KMS-11 (cell line): ENCODE measurements around the gene SHISA5.

Experiments used
- H2AFZ ChIP-seq: fragments of 200-600 bp; sonication (generic); 2 replicates; pipeline ENCODE4 v1.6.1; 2016; ENCODE audit warnings: antibody characterized with exemption, mixed run types, low read depth
- H3K27ac ChIP-seq: fragments of 200-600 bp; sonication (generic); 2 replicates; pipeline ENCODE4 v1.6.1; 2016; ENCODE audit warnings: mild to moderate bottlenecking, mixed run types
- H3K27me3 ChIP-seq: fragments of 200-600 bp; sonication (generic); 2 replicates; pipeline ENCODE4 v1.6.1; 2017; ENCODE audit warnings: mild to moderate bottlenecking, low read depth, mixed run types, moderate library complexity; ENCODE audit not compliant: insufficient read depth
- H3K36me3 ChIP-seq: fragments of 200-600 bp; sonication (generic); 2 replicates; pipeline ENCODE4 v1.6.1; 2017; ENCODE audit warnings: mild to moderate bottlenecking, mixed run types; ENCODE audit not compliant: insufficient read depth
- H3K4me1 ChIP-seq: fragments of 200-600 bp; sonication (generic); 2 replicates; pipeline ENCODE4 v1.6.1; 2016; ENCODE audit warnings: mild to moderate bottlenecking, low read depth, mixed run types; ENCODE audit not compliant: poor library complexity, severe bottlenecking
- H3K4me2 ChIP-seq: fragments of 200-600 bp; sonication (generic); 2 replicates; pipeline ENCODE4 v1.7.0; 2016; ENCODE audit warnings: mild to moderate bottlenecking, mixed run types
- H3K4me3 ChIP-seq: fragments of 200-600 bp; sonication (generic); IDR thresholded peaks from 2 replicates; pipeline ENCODE4 v1.6.1; 2017; ENCODE audit warnings: low read depth, low read length, mixed read lengths; ENCODE audit not compliant: insufficient read depth
- H3K79me2 ChIP-seq: fragments of 200-600 bp; sonication (generic); 2 replicates; pipeline ENCODE4 v1.6.1; 2016; ENCODE audit warnings: low read depth, mixed run types; ENCODE audit not compliant: insufficient read depth
- H3K9ac ChIP-seq: fragments of 200-600 bp; sonication (generic); 2 replicates; pipeline ENCODE4 v1.6.1; 2016; ENCODE audit warnings: mild to moderate bottlenecking, mixed run types
- H4K20me1 ChIP-seq: fragments of 200-600 bp; sonication (generic); 2 replicates; pipeline ENCODE4 v1.6.1; 2016; ENCODE audit warnings: mild to moderate bottlenecking, mixed run types; ENCODE audit not compliant: insufficient read depth
- TF ChIP-seq, protein P1 (sequence below): fragments of 200-600 bp; sonication (generic); conservative IDR thresholded peaks from 2 replicates; pipeline ENCODE4 v1.6.1; 2017; ENCODE audit warnings: low read depth, mild to moderate bottlenecking, antibody characterized with exemption, low read length, moderate library complexity, mixed read lengths

The SHISA5 gene

DNA sequence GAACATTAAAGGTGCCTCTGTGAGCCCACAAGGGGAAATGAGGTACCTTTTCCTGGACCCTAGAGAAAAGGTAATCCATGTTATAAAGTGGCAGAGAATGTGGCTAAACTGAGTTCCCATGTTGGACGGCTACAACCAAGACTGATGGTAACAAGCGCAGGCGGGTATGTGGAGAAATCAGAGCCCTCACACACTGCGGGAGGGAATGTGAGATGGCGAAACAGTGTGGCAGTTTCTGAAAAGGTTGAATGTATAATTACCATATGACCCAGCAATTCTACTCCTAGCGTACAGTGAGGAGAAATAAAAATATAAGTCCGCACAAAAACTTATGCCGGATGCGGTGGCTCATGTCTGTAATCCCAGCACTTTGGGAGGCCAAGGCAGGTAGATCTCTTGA lies 24.1 kb upstream of the SHISA5 start:
- H3K36me3 ChIP-seq, result no peaks in the 10 kb centered on the region
- no peaks in the 10 kb centered on the region for H4K20me1 ChIP-seq
- H3K4me1 ChIP-seq, result no peaks in the 10 kb centered on the region
- no peak overlapping the region for H3K27ac ChIP-seq
- no peaks in the 10 kb centered on the region for H3K27me3 ChIP-seq
- H2AFZ ChIP-seq, result no peak overlapping the region
- no peak overlapping the region for H3K9ac ChIP-seq
- H3K4me2 ChIP-seq, result no peak overlapping the region
- no peaks in the 10 kb centered on the region for H3K79me2 ChIP-seq
- no peak overlapping the region for H3K4me3 ChIP-seq
- TF ChIP-seq, protein P1, sequence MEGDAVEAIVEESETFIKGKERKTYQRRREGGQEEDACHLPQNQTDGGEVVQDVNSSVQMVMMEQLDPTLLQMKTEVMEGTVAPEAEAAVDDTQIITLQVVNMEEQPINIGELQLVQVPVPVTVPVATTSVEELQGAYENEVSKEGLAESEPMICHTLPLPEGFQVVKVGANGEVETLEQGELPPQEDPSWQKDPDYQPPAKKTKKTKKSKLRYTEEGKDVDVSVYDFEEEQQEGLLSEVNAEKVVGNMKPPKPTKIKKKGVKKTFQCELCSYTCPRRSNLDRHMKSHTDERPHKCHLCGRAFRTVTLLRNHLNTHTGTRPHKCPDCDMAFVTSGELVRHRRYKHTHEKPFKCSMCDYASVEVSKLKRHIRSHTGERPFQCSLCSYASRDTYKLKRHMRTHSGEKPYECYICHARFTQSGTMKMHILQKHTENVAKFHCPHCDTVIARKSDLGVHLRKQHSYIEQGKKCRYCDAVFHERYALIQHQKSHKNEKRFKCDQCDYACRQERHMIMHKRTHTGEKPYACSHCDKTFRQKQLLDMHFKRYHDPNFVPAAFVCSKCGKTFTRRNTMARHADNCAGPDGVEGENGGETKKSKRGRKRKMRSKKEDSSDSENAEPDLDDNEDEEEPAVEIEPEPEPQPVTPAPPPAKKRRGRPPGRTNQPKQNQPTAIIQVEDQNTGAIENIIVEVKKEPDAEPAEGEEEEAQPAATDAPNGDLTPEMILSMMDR, result no peak

DNA sequence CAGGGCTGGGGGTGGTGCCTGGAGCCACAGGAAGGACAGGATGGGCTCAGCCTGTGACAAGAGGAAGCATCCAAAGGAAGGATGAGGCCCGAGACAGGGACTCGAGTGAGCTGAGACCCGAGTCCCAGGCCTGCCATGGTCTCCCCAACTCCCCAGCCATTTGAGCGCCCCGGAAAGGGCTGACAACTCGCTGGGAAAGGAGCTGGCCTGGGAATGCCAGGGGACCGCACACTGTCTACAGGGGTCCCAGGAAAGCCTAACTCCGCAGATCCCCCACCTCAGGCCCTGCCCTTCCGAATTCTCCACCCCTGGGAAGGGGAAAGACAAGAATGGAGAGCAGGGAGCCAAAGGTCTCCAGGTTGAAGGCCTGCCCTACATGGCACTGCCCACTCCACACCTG lies 21.0 kb upstream of the SHISA5 start:
- Histone ChIP-seq H3K4me1 (no peaks in the 10 kb centered on the region), H3K4me2 (no peak overlapping the region), H3K4me3 (no peak overlapping the region), H3K36me3 (no peaks in the 10 kb centered on the region), H3K79me2 (no peaks in the 10 kb centered on the region), H4K20me1 (no peaks in the 10 kb centered on the region), H3K27me3 (no peaks in the 10 kb centered on the region), H3K9ac (no peak overlapping the region), H2AFZ (no peak overlapping the region), H3K27ac (no peak overlapping the region)
- TF ChIP-seq, protein P1, result no peak

DNA sequence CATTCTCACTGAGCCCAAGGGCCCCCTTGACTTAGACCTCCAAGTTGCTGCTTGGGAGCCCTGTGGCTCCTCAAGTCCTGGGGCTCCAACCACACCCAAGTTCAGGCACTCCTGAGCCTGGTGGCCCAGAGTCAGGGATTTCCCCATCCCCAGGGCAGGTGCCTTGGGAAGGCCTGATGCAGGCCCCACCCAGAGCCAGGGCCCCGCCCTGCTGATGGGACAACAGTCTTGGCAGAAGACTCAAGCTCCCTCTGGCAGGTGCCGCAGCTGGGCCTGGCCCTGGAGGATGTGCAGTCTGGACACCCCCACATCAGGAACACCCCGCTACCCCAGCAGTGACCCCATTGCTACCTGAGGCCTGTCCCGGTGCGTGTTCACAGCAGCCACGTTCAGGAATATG lies 17.7 kb upstream of the SHISA5 start:
- no peaks in the 10 kb centered on the region for H3K36me3 ChIP-seq
- H3K4me2 ChIP-seq, result no peak overlapping the region

DNA sequence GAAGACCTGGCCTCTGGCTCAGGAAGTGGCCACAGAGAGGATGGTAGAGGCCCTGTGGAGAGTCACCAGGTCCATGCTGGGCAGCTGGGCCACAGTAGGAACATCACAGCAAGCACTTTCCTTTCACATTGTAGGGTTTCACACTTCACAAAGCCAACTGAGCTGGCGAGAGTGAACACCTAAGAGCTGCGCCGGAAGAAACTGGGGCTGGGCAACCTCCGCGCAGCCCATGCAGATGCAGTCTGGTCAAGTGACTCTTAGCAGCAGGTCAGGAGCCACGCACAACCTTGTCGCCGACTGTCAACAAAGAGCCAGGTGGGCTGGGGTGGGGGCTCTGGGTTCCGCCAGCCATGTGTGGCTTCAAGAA lies 15.3 kb upstream of the SHISA5 start:
- Histone ChIP-seq H3K36me3 (no peaks in the 10 kb centered on the region), H3K79me2 (no peaks in the 10 kb centered on the region), H3K4me2 (no peak overlapping the region), H4K20me1 (no peaks in the 10 kb centered on the region), H3K4me3 (no peak overlapping the region), H3K27ac (no peak overlapping the region), H3K4me1 (peaks cover 17% of the 10 kb centered on the region), H3K27me3 (no peaks in the 10 kb centered on the region; the same call in 1 of the 2 replicates), H3K9ac (no peak overlapping the region), H2AFZ (no peak overlapping the region)
- TF ChIP-seq, protein P1, result no peak

More for the DNA sequence above, 17.7 kb upstream of the SHISA5 start:
- TF ChIP-seq, protein P1, result no peak
- H3K27ac ChIP-seq, result no peak overlapping the region
- no peaks in the 10 kb centered on the region for H3K79me2 ChIP-seq
- no peaks in the 10 kb centered on the region for H3K4me1 ChIP-seq
- H4K20me1 ChIP-seq, result no peaks in the 10 kb centered on the region
- H2AFZ ChIP-seq, result no peak overlapping the region
- H3K4me3 ChIP-seq, result no peak overlapping the region
- H3K9ac ChIP-seq, result no peak overlapping the region
- no peaks in the 10 kb centered on the region for H3K27me3 ChIP-seq
